HG03565 (cell line): ENCODE data around the gene BMP8A.
"Not testable (repeated sequence)": the region's sequence is repeated elsewhere in the genome, so short reads cannot be mapped to it uniquely, and the experiment has no call there.

Source experiments
- ATAC-seq: cut with Tn5 transposase; IDR thresholded peaks from one replicate; pipeline ENCODE4 v1.9.1; 2021; ENCODE audit warnings: mild to moderate bottlenecking, moderate library complexity; ENCODE audit not compliant: unreplicated experiment

The BMP8A gene

GRCh38 chr1:39481289-39481688 lies 10.1 kb upstream of the BMP8A start:
- no peak for ATAC-seq

GRCh38 chr1:39483276-39483675 lies 8.2 kb upstream of the BMP8A start:
- ATAC-seq, result no peak

DNA sequence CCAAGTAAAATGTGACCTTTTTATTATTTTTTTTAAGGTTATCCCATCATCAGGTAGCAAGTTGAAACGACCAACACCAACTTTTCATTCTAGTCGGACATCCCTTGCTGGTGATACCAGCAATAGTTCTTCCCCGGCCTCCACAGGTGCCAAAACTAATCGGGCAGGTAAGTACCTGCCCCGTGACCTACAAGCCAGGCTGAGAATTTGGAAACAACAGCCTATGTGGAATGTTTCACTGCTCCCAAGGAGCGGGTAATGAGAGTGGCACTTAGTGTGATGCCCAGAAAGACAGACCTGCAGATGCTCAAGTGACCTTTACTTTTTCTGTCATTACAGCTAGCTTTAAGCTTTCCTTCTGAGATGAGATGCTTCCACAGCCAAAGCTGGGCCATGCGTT lies 6.9 kb upstream of the BMP8A start:
- ATAC-seq, result no peak

DNA sequence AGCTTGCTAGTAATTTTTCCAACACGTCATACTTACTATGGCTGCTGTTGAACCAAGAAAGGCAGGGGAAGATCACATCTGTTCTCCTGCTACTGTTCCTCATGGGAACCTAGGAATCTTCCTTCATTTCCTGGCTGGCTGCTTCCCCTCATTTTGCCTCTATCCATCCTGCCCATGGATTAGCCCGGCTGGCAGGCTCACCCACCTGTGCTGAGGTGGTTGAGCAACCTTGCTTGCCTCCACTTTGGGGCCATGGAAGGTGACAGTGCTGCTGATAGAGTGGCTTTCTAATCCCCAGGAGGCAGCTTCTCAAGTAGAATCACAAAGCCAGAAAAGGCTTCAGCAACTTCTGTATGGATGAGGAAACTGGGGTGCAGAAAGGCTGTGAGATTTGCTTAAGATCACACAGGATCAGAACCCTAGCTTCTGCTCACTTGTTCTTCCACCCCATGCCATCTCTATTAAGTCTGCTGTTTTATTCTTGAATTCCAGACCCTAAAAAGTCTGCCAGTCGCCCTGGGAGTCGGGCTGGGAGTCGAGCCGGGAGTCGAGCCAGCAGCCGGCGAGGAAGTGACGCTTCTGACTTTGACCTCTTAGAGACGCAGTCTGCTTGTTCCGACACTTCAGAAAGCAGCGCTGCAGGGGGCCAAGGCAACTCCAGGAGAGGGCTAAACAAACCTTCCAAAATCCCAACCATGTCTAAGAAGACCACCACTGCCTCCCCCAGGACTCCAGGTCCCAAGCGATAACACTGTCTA lies 6.2 kb upstream of the BMP8A start:
- ATAC-seq, result no peak

DNA sequence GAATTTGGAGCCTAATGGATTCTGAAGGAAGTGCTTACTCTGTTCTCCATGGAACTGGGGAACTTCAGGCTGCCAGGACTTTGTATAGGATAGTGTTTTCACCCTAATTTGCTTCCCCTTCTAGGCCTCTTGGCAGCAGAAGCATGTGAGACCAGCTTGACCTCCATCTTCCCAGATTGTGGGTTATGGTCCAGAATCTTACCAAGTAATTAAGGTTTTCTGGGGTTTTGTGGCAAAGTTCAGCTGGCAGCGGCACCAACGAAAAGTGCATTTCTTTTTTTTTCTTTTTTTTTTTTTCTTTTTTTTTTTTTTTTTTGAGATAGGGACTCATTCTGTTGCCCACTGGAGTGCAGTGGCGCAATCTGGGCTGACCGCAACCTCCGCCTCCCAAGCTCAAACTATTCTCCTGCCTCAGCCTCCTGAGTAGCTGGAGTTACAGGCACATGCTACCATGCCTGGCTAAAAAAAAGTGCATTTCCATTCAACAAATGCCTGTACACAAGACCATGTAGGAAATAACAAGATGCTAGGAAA lies 3.4 kb upstream of the BMP8A start:
- ATAC-seq, result no peak

DNA sequence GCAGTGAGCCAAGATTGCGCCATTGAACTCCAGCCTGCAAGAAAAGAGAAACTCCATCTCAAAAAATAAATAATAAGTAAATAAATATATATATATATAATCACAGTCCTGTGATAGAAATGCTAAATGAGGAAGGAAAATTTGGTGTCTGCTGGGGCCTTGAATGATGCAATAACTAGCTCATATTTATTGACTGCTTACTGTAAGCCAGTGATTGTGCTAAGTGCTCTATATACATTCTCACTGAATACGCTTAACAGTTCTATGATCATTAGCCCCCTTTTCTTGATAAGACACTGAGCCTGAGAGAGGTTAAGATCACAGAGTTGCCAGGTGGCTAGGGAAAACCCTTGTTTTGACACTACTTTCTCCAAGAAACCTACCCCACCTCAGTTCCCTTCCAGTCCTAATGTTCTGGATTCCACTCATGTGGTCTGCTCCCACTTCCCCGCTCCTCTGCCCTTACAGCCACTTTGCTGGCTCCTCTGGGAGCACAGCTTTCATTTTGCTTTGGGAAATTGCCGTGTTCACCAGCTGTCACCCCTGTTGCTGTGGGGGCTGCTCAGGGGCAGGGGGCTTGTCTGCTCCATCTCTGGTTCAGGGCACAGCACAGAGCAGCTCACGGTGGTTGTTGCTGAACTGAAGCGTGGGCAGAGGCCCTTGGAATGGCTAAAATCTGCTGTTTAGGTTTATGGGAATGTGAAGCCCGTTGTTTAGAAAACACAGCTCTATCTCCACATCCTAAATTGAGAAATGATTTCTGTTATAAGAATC lies 2.5 kb upstream of the BMP8A start:
- ATAC-seq, result no peak

- no peak for ATAC-seq
These were observed 1.7 kb upstream of the BMP8A start for GRCh38 chr1:39489567-39490239.

DNA sequence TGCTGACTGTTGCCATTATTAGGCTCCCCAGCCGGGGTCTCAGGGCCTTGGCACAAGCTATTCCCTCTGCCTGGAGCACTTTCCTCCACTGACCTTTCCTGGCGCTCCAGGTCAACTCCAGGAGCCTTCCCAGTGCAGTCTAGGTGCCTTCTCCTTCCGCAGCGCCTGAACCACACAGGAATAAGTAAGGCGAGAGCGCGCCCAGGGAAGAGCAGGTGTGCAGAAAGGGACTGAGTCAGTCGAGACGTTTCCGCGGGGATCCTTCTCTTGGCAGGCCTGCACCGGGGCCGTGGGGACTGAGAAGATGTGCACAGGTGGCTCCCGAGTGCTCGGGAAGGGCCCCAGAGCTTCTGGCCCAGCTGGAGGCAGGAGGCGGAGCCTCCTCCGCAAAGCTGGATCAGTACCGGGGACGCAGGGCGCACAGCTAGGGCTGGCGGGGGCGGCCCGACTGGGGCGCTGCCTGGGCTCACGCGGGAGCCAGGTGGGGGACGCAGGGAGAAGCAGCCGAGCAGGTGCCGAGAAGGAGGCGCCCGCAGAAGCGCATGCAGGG lies 765 bp upstream of the BMP8A start:
- peak; percentile 11 for ATAC-seq

GRCh38 chr1:39492118-39493042 lies 944 bp downstream of the BMP8A start:
- ATAC-seq, result not testable (repeated sequence)

- ATAC-seq, result not testable (repeated sequence)
These were observed 1.8 kb downstream of the BMP8A start for GRCh38 chr1:39493043-39493810.

GRCh38 chr1:39494671-39495410 lies 3.4 kb downstream of the BMP8A start:
- no peak for ATAC-seq

- not testable (repeated sequence) for ATAC-seq
These were observed 5.1 kb downstream of the BMP8A start for GRCh38 chr1:39496520-39496919.

DNA sequence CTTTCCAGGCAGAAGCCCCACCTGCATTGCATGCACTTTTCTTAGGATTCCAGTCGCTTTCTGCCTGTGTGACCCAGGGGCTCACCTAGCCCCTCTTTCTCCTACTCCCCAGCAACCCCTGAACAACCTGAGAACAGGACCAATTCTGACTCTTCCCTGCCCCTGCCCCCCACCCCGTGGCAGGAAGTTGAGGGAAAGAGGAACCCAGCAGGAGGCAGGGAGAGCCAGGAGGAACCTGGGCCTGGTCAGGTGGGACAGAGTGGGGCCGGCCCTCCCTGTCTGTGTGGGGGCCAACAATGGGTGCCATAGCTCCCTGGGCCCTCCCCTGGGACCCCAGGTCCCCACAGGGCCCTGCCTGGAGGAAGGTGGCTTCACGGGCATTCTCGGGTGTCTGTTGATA lies 6.1 kb downstream of the BMP8A start:
- ATAC-seq, result no peak

DNA sequence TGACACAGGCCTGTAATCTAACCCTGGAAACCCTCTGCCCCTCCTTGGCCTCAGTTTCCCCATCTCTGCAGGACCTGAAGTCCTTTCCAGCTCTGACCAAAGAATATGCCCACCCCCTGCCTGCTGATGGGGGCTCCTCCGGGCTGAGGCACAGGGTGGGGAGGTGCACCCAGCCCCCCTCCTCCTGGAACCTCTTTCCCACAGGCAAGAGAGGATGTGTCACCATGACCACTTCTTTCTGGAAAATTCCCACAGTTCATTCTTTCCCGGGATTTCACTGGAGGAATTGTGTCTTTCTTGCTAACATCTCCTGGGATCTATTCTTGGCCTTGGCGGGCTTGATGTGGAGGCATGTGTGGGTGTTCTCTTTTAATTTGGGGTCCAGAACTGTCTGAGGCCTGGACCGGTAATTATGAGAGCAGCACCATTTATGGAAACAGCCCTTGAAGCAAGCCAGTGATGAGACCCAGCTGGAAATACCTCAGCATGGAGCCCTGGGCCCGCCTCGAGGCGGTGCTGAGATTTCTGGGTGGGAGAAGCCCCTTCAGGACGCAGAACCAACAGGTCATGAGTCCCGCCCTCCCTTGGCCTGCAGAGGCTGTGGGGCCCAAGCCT lies 6.8 kb downstream of the BMP8A start:
- ATAC-seq, result not testable (repeated sequence)

DNA sequence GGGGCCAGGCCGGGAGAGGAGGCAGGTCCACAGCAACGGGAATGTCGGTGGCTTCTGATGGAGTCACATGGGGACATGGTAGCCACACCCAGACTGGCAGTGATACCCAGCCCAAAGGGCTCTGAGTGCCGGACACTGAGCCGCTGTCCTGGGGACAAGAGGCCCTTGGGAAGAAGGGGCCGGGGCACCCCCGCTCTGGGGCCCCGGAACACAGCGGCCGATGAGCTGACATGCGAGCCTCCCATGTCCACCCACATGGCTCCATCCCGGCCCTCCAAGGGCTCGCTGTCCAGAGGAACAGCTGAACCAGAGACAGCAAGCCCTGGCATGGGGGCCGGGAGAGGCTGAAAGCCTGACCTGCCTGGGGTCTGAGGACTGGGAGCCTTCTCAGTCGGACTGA lies 7.4 kb downstream of the BMP8A start:
- ATAC-seq, result not testable (repeated sequence)

DNA sequence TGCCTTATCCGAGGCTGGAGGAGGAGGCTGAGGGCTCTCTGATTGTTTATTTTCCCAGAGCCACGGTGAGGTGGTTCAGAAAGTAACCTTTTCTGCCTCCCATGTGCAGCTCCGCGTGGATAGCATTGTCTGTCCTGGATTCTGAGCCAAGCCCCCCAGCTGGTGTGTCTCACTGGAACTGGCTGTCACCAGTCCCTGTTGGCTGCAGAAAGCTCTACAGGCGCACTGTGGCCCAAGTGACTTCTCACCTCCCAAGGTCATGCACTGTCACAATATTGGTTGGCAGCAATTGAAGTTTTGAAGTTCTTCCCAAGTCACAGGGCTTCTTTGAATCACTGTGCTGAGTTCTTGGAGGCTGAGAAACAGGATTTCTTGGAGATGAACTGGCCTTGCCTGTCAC lies 8.2 kb downstream of the BMP8A start:
- ATAC-seq, result no peak

DNA sequence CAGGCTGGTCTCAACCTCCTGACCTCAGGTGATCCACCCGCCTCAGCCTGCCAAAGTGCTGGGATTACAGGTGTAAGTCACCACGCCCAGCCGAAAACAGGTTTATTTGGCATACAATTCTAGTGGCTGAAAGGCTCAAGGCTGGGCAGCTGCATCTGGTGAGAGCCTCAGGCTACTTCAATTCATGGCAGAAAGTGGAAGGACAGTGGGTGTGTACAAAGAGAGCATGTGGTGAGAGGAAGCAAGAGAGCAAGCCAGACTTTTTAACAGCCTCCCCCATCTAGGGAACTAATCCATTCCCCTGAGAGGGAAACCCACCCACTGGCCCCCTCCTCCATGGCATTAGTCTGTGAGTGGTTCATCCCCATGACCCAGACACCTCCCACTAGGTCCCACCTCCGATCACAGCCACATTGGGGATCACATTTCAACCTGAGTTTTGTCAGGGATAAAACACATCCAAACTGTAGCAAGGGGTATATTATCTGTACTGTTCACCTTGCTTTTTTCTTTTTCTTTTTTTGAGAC lies 9.5 kb downstream of the BMP8A start:
- no peak for ATAC-seq

- no peak for ATAC-seq
These were observed 10.2 kb downstream of the BMP8A start for GRCh38 chr1:39501666-39502065.
